Upper lobe of left lung (tissue), 6 donors: ENCODE data around the gene ECE1. TPM values are rescaled to one million over a fixed set of nuclear protein-coding genes. Genes with fewer than 3 reads are reported as not detected.

ENCODE experiments used
- ATAC-seq, 2 donors: fragments of 200-7000 bp; cut with Tn5 transposase; one replicate each; pipeline ENCODE4 v1.9.1; 2022; ENCODE audit warnings: mild to moderate bottlenecking in 2 of 2, moderate library complexity in 2 of 2; ENCODE audit not compliant: low FRiP score in 2 of 2
- DNase-seq, 2 donors: peaks; one replicate each; pipeline ENCODE4 v3.0.0-alpha.2; 2019 to 2020
- H3K27ac ChIP-seq, 4 donors: fragments of 200-600 bp; sonication (generic); one replicate each; pipeline ENCODE4 v1.5.1; 2016 to 2019
- H3K27me3 ChIP-seq, 4 donors: fragments of 200-600 bp; sonication (generic); one replicate each; pipeline ENCODE4 v1.5.1; 2017 to 2019
- H3K36me3 ChIP-seq, 4 donors: fragments of 200-600 bp; sonication (generic); one replicate each; pipeline ENCODE4 v1.5.1; 2016 to 2019
- H3K4me1 ChIP-seq, 4 donors: fragments of 200-600 bp; sonication (generic); one replicate each; pipeline ENCODE4 v1.5.1; 2018 to 2019
- H3K4me3 ChIP-seq, 4 donors: fragments of 200-600 bp; sonication (generic); one replicate each; pipeline ENCODE4 v1.5.1; 2017 to 2019; ENCODE audit warnings: mild to moderate bottlenecking in 2 of 4, moderate library complexity in 1 of 4
- H3K9me3 ChIP-seq, 4 donors: fragments of 200-600 bp; sonication (generic); one replicate each; pipeline ENCODE4 v1.5.1; 2018 to 2019
- EP300 ChIP-seq, 4 donors: sonication (generic); formaldehyde crosslinking; IDR thresholded peaks; one replicate each; pipeline ENCODE4 v1.5.1; 2017; ENCODE audit warnings: antibody characterized with exemption in 4 of 4, control low read depth in 2 of 4
- POLR2A ChIP-seq, 4 donors: fragments of 450-650 bp; IDR thresholded peaks; one replicate each; pipeline ENCODE4 v1.5.1; 2016 to 2017; ENCODE audit warnings: antibody characterized with exemption in 4 of 4, mild to moderate bottlenecking in 2 of 4
- POLR2AphosphoS5 ChIP-seq, 2 donors: sonication (generic); formaldehyde crosslinking; IDR thresholded peaks; one replicate each; pipeline ENCODE4 v1.5.1; 2017; ENCODE audit warnings: antibody characterized with exemption in 2 of 2
- WGBS, 2 donors: methylation state at CpG; one replicate each; pipeline ENCODE4 v1.1.5; 2017 to 2018; 5-methylcytosine and 5-hydroxymethylcytosine counted together
- total RNA-seq, 6 donors: library from RNA; depleted of rRNA in 4 of 6; stranded (reverse); fragments of >200 nt in 4 of 6; gene quantifications; one replicate each; pipeline versions ENCODE4 v1.1.0 to v1.2.1, GENCODE V29; 2016 to 2021
- TF ChIP-seq, protein P1 (sequence below), 6 experiments: fragments of 450-650 bp in 4 of 6; fragments of 200-600 bp in 2 of 6; sonication (generic) in 2 of 6; IDR thresholded peaks; one replicate each; pipeline ENCODE4 v1.5.1; 2016 to 2019; ENCODE audit warnings: antibody characterized with exemption in 6 of 6
- donor health status: DM: no; HTN: no; CAD: no; lungs with moderate emphysema.
- donor health status: DM: no; HTN: yes; CAD: no; lungs with severe emphysema.

The ECE1 gene
- total RNA-seq, 6 donors from 2014 or later = 55.8 to 120 (median 74.8) TPM

DNA sequence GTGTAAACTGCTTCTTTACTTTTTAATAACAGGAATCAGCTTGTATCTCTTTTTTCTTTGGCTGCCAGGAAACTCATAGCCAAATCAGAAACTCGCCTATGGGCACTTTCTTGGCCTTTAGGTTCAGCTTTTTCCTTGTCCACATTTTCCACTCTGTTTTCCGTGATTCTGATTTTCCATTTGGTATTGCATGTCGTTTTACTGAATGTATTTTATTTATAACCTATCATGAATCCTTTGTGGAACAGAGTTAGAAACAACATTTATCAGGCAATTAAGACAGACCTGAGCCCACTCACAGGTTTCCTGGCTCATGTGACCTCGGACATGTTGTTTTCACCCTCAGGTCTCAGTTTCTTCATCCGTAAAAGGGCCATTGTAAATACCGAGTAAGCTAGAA lies 5.3 kb upstream of the ECE1 start:
- H3K4me1 ChIP-seq = peaks cover 44 to 60% (median 51%) of the 10 kb centered on the region in 4 donors
- H3K4me3 ChIP-seq = no peak overlapping the region
- H3K27me3 ChIP-seq = no peaks in the 10 kb centered on the region
- ATAC-seq (no peak), DNase-seq (no peak)
- WGBS, 2 donors = 90% methylated on average over 6 of the region's 6 CpGs
- no peak for TF ChIP-seq POLR2A (IDR thresholded peaks at IDR 0.05)
- TF ChIP-seq POLR2AphosphoS5 (IDR thresholded peaks at IDR 0.05) = no peak
- TF ChIP-seq, protein P1, sequence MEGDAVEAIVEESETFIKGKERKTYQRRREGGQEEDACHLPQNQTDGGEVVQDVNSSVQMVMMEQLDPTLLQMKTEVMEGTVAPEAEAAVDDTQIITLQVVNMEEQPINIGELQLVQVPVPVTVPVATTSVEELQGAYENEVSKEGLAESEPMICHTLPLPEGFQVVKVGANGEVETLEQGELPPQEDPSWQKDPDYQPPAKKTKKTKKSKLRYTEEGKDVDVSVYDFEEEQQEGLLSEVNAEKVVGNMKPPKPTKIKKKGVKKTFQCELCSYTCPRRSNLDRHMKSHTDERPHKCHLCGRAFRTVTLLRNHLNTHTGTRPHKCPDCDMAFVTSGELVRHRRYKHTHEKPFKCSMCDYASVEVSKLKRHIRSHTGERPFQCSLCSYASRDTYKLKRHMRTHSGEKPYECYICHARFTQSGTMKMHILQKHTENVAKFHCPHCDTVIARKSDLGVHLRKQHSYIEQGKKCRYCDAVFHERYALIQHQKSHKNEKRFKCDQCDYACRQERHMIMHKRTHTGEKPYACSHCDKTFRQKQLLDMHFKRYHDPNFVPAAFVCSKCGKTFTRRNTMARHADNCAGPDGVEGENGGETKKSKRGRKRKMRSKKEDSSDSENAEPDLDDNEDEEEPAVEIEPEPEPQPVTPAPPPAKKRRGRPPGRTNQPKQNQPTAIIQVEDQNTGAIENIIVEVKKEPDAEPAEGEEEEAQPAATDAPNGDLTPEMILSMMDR (IDR thresholded peaks at IDR 0.05) = no peak
- no peak for TF ChIP-seq EP300 (IDR thresholded peaks at IDR 0.05)
- H3K27ac ChIP-seq = peak overlapping the region in 3 of 4 donors; percentile 82 to 92 (median 83)
- H3K9me3 ChIP-seq = no peaks in the 10 kb centered on the region
- no peaks in the 10 kb centered on the region for H3K36me3 ChIP-seq

DNA sequence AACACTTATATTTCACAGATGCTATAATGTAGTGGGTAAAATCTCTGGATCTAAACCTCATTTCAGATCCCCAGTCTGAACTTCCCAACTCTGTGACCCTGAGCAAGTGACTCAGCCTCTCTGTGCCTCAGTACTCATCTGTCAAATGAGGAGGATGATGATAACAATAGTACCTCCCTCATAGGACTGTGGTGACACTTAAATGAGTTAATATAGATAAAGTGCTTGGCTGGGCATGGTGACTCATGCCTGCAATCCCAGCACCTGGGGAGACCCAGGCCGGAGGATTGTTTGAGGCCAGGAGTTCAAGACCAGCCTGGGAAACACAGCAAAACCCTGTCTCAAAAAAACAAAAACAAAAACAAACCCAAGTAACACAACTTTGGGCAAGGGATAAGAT lies 4.7 kb upstream of the ECE1 start:
- no peak overlapping the region for H3K4me3 ChIP-seq
- TF ChIP-seq POLR2A (IDR thresholded peaks at IDR 0.05) (no peak), EP300 (IDR thresholded peaks at IDR 0.05) (no peak), POLR2AphosphoS5 (IDR thresholded peaks at IDR 0.05) (no peak)
- TF ChIP-seq, protein P1 (IDR thresholded peaks at IDR 0.05) = no peak
- DNase-seq (no peak), ATAC-seq (no peak)
- H3K27ac ChIP-seq = peak overlapping the region; percentile 82 to 92 (median 84)
- no peaks in the 10 kb centered on the region for H3K9me3 ChIP-seq
- H3K27me3 ChIP-seq = no peaks in the 10 kb centered on the region
- 77 to 89% methylated on average over 1 of the region's 1 CpG for WGBS, 2 donors
- H3K36me3 ChIP-seq = no peaks in the 10 kb centered on the region
- peaks cover 44 to 65% (median 50%) of the 10 kb centered on the region in 4 donors for H3K4me1 ChIP-seq

DNA sequence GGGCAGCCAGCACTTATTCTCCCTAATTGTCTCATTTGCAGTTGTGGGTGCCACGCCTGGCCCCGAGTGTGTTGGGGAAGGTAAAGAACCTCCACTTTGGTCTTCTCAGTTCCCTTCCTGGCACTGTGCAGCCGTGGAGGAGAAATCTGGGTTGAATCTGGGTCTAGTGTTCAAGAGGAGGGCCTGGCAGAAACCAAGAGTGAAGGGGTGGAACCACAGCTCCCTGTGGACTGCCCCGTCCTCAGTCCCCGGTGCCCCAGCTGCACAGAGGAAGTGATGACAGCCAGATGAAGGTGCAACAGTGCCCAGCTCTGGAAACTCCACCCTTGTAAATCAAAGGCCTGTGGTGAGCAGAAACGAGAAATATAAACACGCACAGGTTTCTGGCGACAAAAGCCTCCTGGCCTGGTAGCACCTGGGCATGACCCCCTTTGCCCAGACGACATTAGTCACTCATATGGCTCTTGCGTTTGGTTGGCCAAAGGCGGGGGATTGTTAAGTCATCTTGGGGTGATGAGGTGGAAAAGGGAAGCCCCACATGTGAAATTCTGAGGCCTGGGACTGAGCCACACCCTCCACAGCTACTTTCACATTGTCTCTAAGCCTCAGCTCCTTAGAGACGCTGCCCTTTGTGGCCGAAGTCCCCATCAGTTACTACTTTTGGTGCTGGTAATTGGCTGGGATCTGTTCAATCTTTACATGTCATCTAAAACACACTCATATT lies 4.2 kb upstream of the ECE1 start:
- Histone ChIP-seq H3K4me3 (peak overlapping the region in 1 of 4 donors; percentile 14), H3K27ac (peak overlapping the region; percentile 82 to 92 (median 84)), H3K36me3 (no peaks in the 10 kb centered on the region), H3K9me3 (no peaks in the 10 kb centered on the region), H3K27me3 (no peaks in the 10 kb centered on the region), H3K4me1 (peaks cover 43 to 68% (median 52%) of the 10 kb centered on the region in 4 donors)
- WGBS, 2 donors = 46 to 49% methylated on average over 9 to 13 of the region's 13 CpGs
- peak in 1 of 2 donors; percentile 78 for DNase-seq
- TF ChIP-seq EP300 (IDR thresholded peaks at IDR 0.05) (peak in 1 of 4 donors; percentile 11), POLR2A (IDR thresholded peaks at IDR 0.05) (peak in 1 of 4 donors; percentile 34), POLR2AphosphoS5 (IDR thresholded peaks at IDR 0.05) (peak in 1 of 2 donors; percentile 75)
- TF ChIP-seq, protein P1 (IDR thresholded peaks at IDR 0.05) = no peak
- peak; percentile 47 to 64 for ATAC-seq

DNA sequence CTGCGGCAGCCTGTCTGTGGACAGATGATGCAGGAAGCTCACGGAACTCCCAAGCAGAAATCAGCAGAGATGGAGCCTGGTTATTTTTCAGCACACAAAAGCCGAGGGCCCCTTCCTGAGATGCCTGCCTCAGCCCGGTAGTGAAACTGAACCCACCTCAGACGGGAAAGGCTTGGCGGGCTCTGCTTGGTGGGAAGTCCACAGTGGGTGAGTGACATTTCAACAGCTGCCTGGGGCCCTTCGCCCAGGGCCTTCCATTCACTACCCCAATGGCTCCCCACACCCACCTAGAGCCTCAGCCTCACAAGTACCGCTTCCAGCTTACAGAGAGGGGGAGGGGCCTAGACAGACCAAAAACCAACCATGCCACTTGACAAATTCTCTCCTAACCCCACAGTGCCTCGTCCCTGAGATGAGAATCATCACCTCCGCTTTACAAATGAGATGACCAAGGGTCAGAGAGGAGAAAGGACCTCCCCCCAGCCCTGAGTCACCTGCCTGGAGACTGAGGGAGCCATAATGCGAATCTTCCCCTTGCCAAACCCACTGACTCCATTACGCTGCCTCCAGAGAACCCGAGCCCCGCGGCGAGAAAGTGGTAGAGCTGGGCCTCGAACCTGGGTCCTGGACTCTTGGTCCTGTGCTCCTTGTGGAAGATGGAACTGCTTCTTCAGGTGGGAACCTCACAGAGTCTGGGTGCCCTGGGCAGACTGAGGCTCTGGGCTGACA lies 3.4 kb upstream of the ECE1 start:
- Histone ChIP-seq H3K9me3 (no peaks in the 10 kb centered on the region), H3K4me3 (peak overlapping the region in 2 of 4 donors; percentile 5 to 14), H3K27ac (peak overlapping the region; percentile 82 to 92 (median 84)), H3K27me3 (no peaks in the 10 kb centered on the region), H3K36me3 (no peaks in the 10 kb centered on the region), H3K4me1 (peaks cover 48 to 70% (median 53%) of the 10 kb centered on the region in 4 donors)
- no peak for DNase-seq
- TF ChIP-seq, protein P1 (IDR thresholded peaks at IDR 0.05) = no peak
- TF ChIP-seq POLR2A (IDR thresholded peaks at IDR 0.05) = no peak
- TF ChIP-seq EP300 (IDR thresholded peaks at IDR 0.05) = no peak
- no peak for TF ChIP-seq POLR2AphosphoS5 (IDR thresholded peaks at IDR 0.05)
- 40 to 73% methylated on average over 2 to 17 of the region's 17 CpGs for WGBS, 2 donors
- no peak for ATAC-seq
